MCF 10A (cell line): ENCODE results near the gene MYO18B. TPM values are rescaled to one million over a fixed set of nuclear protein-coding genes. Genes with fewer than 3 reads are reported as not detected.

ENCODE experiments used
- BruUV-seq: library from RNA; stranded (reverse); fragments of 400-500 nt; replicated peaks from 2 replicates; lab custom pipeline; 2021; lab: Mats Ljungman, UMichigan
- CTCF ChIA-PET: fragments of 300-600 bp; sonication (Branson Sonifier 250); formaldehyde crosslinking; extraction: SDS; loops from one replicate; lab custom pipeline; 2021; ENCODE audit warnings: antibody characterized with exemption, inconsistent platforms; lab: Yijun Ruan, JAX
- POLR2A ChIA-PET: fragments of 300-600, 350-650 bp; sonication (Branson Sonifier 250); formaldehyde crosslinking; extraction: SDS; loops from one replicate; lab custom pipeline; 2020; ENCODE audit warnings: antibody characterized with exemption, inconsistent platforms; lab: Yijun Ruan, JAX
- DNase-seq: peaks from one replicate; pipeline ENCODE4 v3.0.0-alpha.2; 2018; ENCODE audit not compliant: unreplicated experiment
- H3K27ac Mint-ChIP-seq: one replicate; pipeline ENCODE4 v1.8.0; 2022; ENCODE audit warnings: mild to moderate bottlenecking, low read depth, mixed read lengths; ENCODE audit not compliant: unreplicated experiment
- H3K27me3 Mint-ChIP-seq: one replicate; pipeline ENCODE4 v1.8.0; 2022; ENCODE audit warnings: mixed read lengths; ENCODE audit not compliant: insufficient read depth, unreplicated experiment
- H3K36me3 Mint-ChIP-seq: one replicate; pipeline ENCODE4 v1.8.0; 2022; ENCODE audit warnings: mild to moderate bottlenecking, moderate library complexity, mixed read lengths; ENCODE audit not compliant: insufficient read depth, unreplicated experiment
- H3K4me1 Mint-ChIP-seq: one replicate; pipeline ENCODE4 v1.8.0; 2022; ENCODE audit warnings: mixed read lengths; ENCODE audit not compliant: insufficient read depth, unreplicated experiment
- H3K4me3 Mint-ChIP-seq: one replicate; pipeline ENCODE4 v1.8.0; 2022; ENCODE audit warnings: mild to moderate bottlenecking, moderate library complexity, mixed read lengths; ENCODE audit not compliant: unreplicated experiment
- H3K9me3 Mint-ChIP-seq: one replicate; pipeline ENCODE4 v1.8.0; 2022; ENCODE audit warnings: mixed read lengths; ENCODE audit not compliant: unreplicated experiment
- CTCF ChIP-seq: fragments of 200-600 bp; IDR thresholded peaks from one replicate; pipeline ENCODE4 v1.8.0; 2022; ENCODE audit warnings: antibody characterized with exemption, mild to moderate bottlenecking; ENCODE audit not compliant: unreplicated experiment
- intact Hi-C: fragments of 100-400 bp; cut with micrococcal nuclease; formaldehyde crosslinking; loops from 2 replicates; pipeline ENCODE4 v1.14.1; 2022
- total RNA-seq: library from RNA; stranded (reverse); gene quantifications from 2 replicates; pipeline ENCODE4 v1.2.3, GENCODE V29; 2022

Gene MYO18B
- total RNA-seq, 1 experiment from 2014 or later, result 0.07 TPM

GRCh38 chr22:25806579-25806978 is 64.6 kb downstream of the MYO18B start:
- Mint-ChIP-seq H3K4me3 (no peak overlapping the region), H3K4me1 (no peaks in the 10 kb centered on the region), H3K9me3 (no peaks in the 10 kb centered on the region), H3K27ac (no peak overlapping the region), H3K27me3 (peaks cover 46% of the 10 kb centered on the region), H3K36me3 (no peaks in the 10 kb centered on the region)
- TF ChIP-seq CTCF, result no peak
- no TSS peak for BruUV-seq
- POLR2A ChIA-PET, result no interaction called here
- intact Hi-C loops, result no loop called here
- no peak for DNase-seq
- CTCF ChIA-PET, result no interaction called here

GRCh38 chr22:25814685-25815084 is 72.7 kb downstream of the MYO18B start:
- ChIA-PET CTCF (no interaction called here), POLR2A (no interaction called here)
- H3K27me3 Mint-ChIP-seq, result peaks cover 47% of the 10 kb centered on the region
- H3K4me3 Mint-ChIP-seq, result no peak overlapping the region
- no peak for DNase-seq
- peaks cover 2% of the 10 kb centered on the region for H3K9me3 Mint-ChIP-seq
- no peak for TF ChIP-seq CTCF
- no peaks in the 10 kb centered on the region for H3K36me3 Mint-ChIP-seq
- intact Hi-C loops, result no loop called here
- BruUV-seq, result no TSS peak
- H3K4me1 Mint-ChIP-seq, result no peaks in the 10 kb centered on the region
- no peak overlapping the region for H3K27ac Mint-ChIP-seq

GRCh38 chr22:25815561-25815960 is 73.6 kb downstream of the MYO18B start:
- peaks cover 8% of the 10 kb centered on the region for H3K9me3 Mint-ChIP-seq
- H3K4me1 Mint-ChIP-seq, result no peaks in the 10 kb centered on the region
- no peak overlapping the region for H3K27ac Mint-ChIP-seq
- intact Hi-C loops, result no loop called here
- TF ChIP-seq CTCF, result no peak
- POLR2A ChIA-PET, result no interaction called here
- BruUV-seq, result no TSS peak
- peaks cover 56% of the 10 kb centered on the region for H3K27me3 Mint-ChIP-seq
- DNase-seq, result no peak
- H3K36me3 Mint-ChIP-seq, result no peaks in the 10 kb centered on the region
- CTCF ChIA-PET, result no interaction called here
- no peak overlapping the region for H3K4me3 Mint-ChIP-seq

GRCh38 chr22:25816522-25817059 is 74.6 kb downstream of the MYO18B start:
- BruUV-seq, result no TSS peak
- no peak for TF ChIP-seq CTCF
- Mint-ChIP-seq H3K4me1 (no peaks in the 10 kb centered on the region), H3K27me3 (peaks cover 66% of the 10 kb centered on the region), H3K27ac (no peak overlapping the region), H3K9me3 (peaks cover 8% of the 10 kb centered on the region), H3K4me3 (no peak overlapping the region), H3K36me3 (no peaks in the 10 kb centered on the region)
- POLR2A ChIA-PET, result no interaction called here
- no peak for DNase-seq
- CTCF ChIA-PET, result interaction anchor here (0.6 kb wide), 1 partner anchor 515 kb away, joined by 3 read pairs; no protein-coding TSS in a partner anchor
- intact Hi-C loops, result no loop called here
